A549 (cell line): ENCODE measurements around the gene AFG3L2.

Experiments
- CTCF ChIP-seq: fragments of >200 bp; sonication (Bioruptor Twin); formaldehyde crosslinking; IDR thresholded peaks from 3 replicates; pipeline ENCODE4 v1.5.1; 2016
- EP300 ChIP-seq, 2 experiments: fragments of >200 bp; sonication (Bioruptor Twin); formaldehyde crosslinking; IDR thresholded peaks; 2 replicates in 1 of 2; 3 replicates in 1 of 2; pipeline ENCODE4 v1.6.1; 2016 to 2017
- ESRRA ChIP-seq: fragments of 150-350 bp; IDR thresholded peaks from 2 replicates; pipeline ENCODE4 v1.6.1; 2014; ENCODE audit warnings: mild to moderate bottlenecking, low read length, borderline replicate concordance
- HDAC2 ChIP-seq: fragments of 200-600 bp; sonication (generic); IDR thresholded peaks from 2 replicates; pipeline ENCODE4 v1.6.1; 2016
- MAFK ChIP-seq: fragments of 450-650 bp; IDR thresholded peaks from 2 replicates; pipeline ENCODE4 v1.6.1; 2014; ENCODE audit not compliant: partially characterized antibody
- MYC ChIP-seq: IDR thresholded peaks from 2 replicates; pipeline ENCODE4 v1.6.1; 2012; ENCODE audit warnings: mild to moderate bottlenecking, inconsistent platforms, low read length, improper control_type of control experiment, borderline replicate concordance
- POLR2A ChIP-seq: IDR thresholded peaks from 2 replicates; pipeline ENCODE4 v1.6.1; 2012; ENCODE audit warnings: mild to moderate bottlenecking, low read length
- POLR2AphosphoS2 ChIP-seq: conservative IDR thresholded peaks from 2 replicates; pipeline ENCODE4 v1.6.1; 2012; ENCODE audit warnings: low read length, improper control_type of control experiment, inconsistent platforms
- RAD21 ChIP-seq, 2 experiments: fragments of >200 bp in 1 of 2; sonication (Bioruptor Twin) in 1 of 2; formaldehyde crosslinking in 1 of 2; IDR thresholded peaks in 1 of 2; conservative IDR thresholded peaks in 1 of 2; 2 replicates in 1 of 2; 3 replicates in 1 of 2; pipeline ENCODE4 v1.6.1; 2012 to 2018; ENCODE audit warnings: inconsistent platforms in 1 of 2
- REST ChIP-seq: fragments of 200-600 bp; sonication (generic); IDR thresholded peaks from 2 replicates; pipeline ENCODE4 v1.6.1; 2016; ENCODE audit warnings: antibody characterized with exemption, mild to moderate bottlenecking, moderate library complexity
- RFX5 ChIP-seq: fragments of 450-650 bp; IDR thresholded peaks from 2 replicates; pipeline ENCODE4 v1.7.1; 2014; ENCODE audit warnings: antibody characterized with exemption, mild to moderate bottlenecking, moderate library complexity
- ZSCAN20 ChIP-seq: fragments of 250-450 bp; sonication (Bioruptor Pico); IDR thresholded peaks from 2 replicates; pipeline ENCODE4 v1.8.0; 2022; ENCODE audit warnings: mild to moderate bottlenecking, moderate library complexity

DNA sequence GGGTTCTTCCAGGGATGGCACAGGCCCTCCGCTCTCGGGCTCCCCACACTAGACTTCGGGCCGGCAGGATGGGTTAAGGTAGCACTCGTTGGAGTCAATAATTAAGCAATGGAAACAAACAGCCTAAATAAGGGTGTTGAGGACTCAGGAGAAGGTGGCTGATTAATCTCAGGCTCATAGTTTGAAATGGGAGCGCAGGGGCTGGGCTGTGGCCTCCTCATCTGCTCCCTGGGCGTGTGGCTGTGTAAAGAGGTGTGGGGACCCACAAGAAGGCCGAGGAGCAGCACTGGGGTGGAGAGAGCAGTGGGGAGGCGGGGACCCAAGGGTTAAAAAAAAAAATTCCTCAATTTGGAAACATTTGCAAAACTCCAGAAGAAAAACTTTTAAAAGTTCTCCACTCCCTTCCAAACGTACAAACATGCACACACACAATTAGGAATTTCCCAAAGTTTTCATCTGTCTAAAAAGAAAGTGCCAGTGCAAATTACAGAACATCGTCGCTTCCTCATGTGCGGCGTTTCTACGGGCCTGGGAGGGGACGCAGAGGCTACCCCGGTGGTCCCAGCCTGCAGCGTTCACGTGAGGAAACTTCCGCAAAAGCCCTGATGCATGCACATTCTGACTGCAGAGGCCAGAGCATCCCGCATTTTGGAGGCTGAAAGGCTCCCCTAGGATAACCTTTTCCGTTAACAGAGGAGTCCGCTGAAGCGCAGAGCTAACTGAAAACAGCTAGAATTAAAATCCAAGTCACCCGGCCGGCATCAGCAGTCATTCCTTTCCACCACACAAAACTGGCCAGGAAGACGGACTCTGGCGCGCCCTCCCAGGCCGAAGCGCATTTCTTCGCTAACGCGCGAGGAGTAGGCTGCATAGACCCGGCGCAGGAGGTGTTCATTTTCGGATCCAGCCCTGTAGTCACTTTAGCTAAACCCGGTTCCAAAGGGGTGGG is 70.0 kb downstream of the AFG3L2 start:
- TF ChIP-seq CTCF: no peak
- TF ChIP-seq POLR2A: no peak
- TF ChIP-seq POLR2AphosphoS2: no peak
- TF ChIP-seq HDAC2: no peak
- TF ChIP-seq MAFK: no peak
- TF ChIP-seq RFX5: no peak
- no peak for TF ChIP-seq EP300 (IDR thresholded peaks at IDR 0.05)
- TF ChIP-seq ESRRA: no peak
- TF ChIP-seq ZSCAN20 (CRISPR knock-in tag): no peak
- TF ChIP-seq MYC: no peak
- TF ChIP-seq REST: no peak
- no peak for TF ChIP-seq RAD21 (conservative IDR thresholded peaks at IDR 0.05 in 1 of 2, IDR thresholded peaks at IDR 0.05 in 1 of 2)
